Measurements from ENCODE around the gene PBX3.

Gene PBX3

GRCh38 chr9:125959315-125959714 lies 212.1 kb downstream of the PBX3 start:
- DNase-seq = no peak

GRCh38 chr9:125959951-125960619 lies 212.9 kb downstream of the PBX3 start:
- DNase-seq = no peak

- DNase-seq = no peak
These were observed 213.5 kb downstream of the PBX3 start for GRCh38 chr9:125960626-125961025.

GRCh38 chr9:125961072-125961471 lies 213.9 kb downstream of the PBX3 start:
- DNase-seq = no peak

GRCh38 chr9:125963932-125964331 lies 216.8 kb downstream of the PBX3 start:
- no peak for DNase-seq

GRCh38 chr9:125964702-125965225 lies 217.6 kb downstream of the PBX3 start:
- DNase-seq = no peak

- no peak for DNase-seq
These were observed 218.3 kb downstream of the PBX3 start for GRCh38 chr9:125965477-125965876.

- no peak for DNase-seq
These were observed 219.3 kb downstream of the PBX3 start for GRCh38 chr9:125966466-125966865.

- DNase-seq = no peak
These were observed 220.0 kb downstream of the PBX3 start for GRCh38 chr9:125966959-125967711.

- DNase-seq = no peak
These were observed 221.7 kb downstream of the PBX3 start for GRCh38 chr9:125968714-125969374.

GRCh38 chr9:125969462-125969861 lies 222.3 kb downstream of the PBX3 start:
- DNase-seq = no peak

GRCh38 chr9:125969868-125970267 lies 222.7 kb downstream of the PBX3 start:
- DNase-seq = no peak

GRCh38 chr9:125970340-125970739 lies 223.2 kb downstream of the PBX3 start:
- no peak for DNase-seq

GRCh38 chr9:125971050-125971449 lies 223.9 kb downstream of the PBX3 start:
- DNase-seq = no peak

GRCh38 chr9:125972012-125972729 lies 225.0 kb downstream of the PBX3 start:
- no peak for DNase-seq

- no peak for DNase-seq
These were observed 226.4 kb downstream of the PBX3 start for GRCh38 chr9:125973547-125973946.

- DNase-seq = no peak
These were observed 227.5 kb downstream of the PBX3 start for GRCh38 chr9:125974705-125975104.

GRCh38 chr9:125977223-125977622 lies 230.1 kb downstream of the PBX3 start:
- no peak for DNase-seq

- DNase-seq = no peak
These were observed 232.2 kb downstream of the PBX3 start for GRCh38 chr9:125979383-125979782.

GRCh38 chr9:125982798-125983406 lies 235.7 kb downstream of the PBX3 start:
- no peak for DNase-seq

GRCh38 chr9:125983681-125984080 lies 236.5 kb downstream of the PBX3 start:
- no peak for DNase-seq

- DNase-seq = no peak
These were observed 237.3 kb downstream of the PBX3 start for GRCh38 chr9:125984461-125984860.

Data from stimulated activated naive CD4-positive, alpha-beta T cell treated with Interleukin-2 at 50 U/mL for 16 hours (primary cell).